Thyroid gland (tissue), 4 donors: ENCODE measurements around the gene CLASP1. TPM values are rescaled to one million over a fixed set of nuclear protein-coding genes. Genes with fewer than 3 reads are reported as not detected.

Experiments used
- DNase-seq, 2 donors: peaks; one replicate each; pipeline ENCODE4 v3.0.0-alpha.2; 2019
- H3K27ac ChIP-seq, 3 donors: fragments of 200-600 bp; sonication (generic); 1 replicate in 2 of 3; 2 replicates in 1 of 3; pipeline ENCODE4 v1.5.1; 2016 to 2019; ENCODE audit warnings: mild to moderate bottlenecking in 1 of 3, moderate library complexity in 1 of 3
- H3K27me3 ChIP-seq: fragments of 200-600 bp; sonication (generic); one replicate; pipeline ENCODE4 v1.5.1; 2019
- H3K36me3 ChIP-seq, 2 donors: fragments of 200-600 bp; sonication (generic); one replicate each; pipeline ENCODE4 v1.5.1; 2016 to 2019
- H3K4me1 ChIP-seq, 2 donors: fragments of 200-600 bp; sonication (generic); one replicate each; pipeline ENCODE4 v1.5.1; 2017 to 2019
- H3K4me3 ChIP-seq, 3 donors: fragments of 200-600 bp; sonication (generic); replicated peaks in 1 of 3; 1 replicate in 2 of 3; 2 replicates in 1 of 3; pipeline ENCODE4 v1.5.1; 2016; ENCODE audit warnings: mild to moderate bottlenecking in 1 of 3
- H3K9me3 ChIP-seq: fragments of 200-600 bp; sonication (generic); one replicate; pipeline ENCODE4 v1.5.1; 2017
- CTCF ChIP-seq, 6 experiments: fragments of 200-600 bp in 3 of 6; fragments of 450-650 bp in 3 of 6; sonication (generic) in 3 of 6; IDR thresholded peaks; one replicate each; pipeline ENCODE4 v1.5.1; 2016 to 2019; ENCODE audit warnings: antibody characterized with exemption in 6 of 6, mild to moderate bottlenecking in 2 of 6, inconsistent platforms in 1 of 6, moderate library complexity in 1 of 6
- POLR2A ChIP-seq, 2 donors: fragments of 450-650 bp; IDR thresholded peaks; one replicate each; pipeline ENCODE4 v1.6.1; 2017; ENCODE audit warnings: antibody characterized with exemption in 2 of 2, mild to moderate bottlenecking in 2 of 2, moderate library complexity in 1 of 2
- WGBS, 2 donors: methylation state at CpG; one replicate each; pipeline ENCODE4 v1.1.5; 2017; 5-methylcytosine and 5-hydroxymethylcytosine counted together
- intact Hi-C: fragments of 100-400 bp; cut with DNase I; formaldehyde crosslinking; loops from one replicate; pipeline ENCODE4 v1.15.1; 2023
- total RNA-seq, 4 donors: library from RNA; depleted of rRNA; stranded (reverse); fragments of >200 nt; gene quantifications; one replicate each; pipeline ENCODE4 v1.2.3, GENCODE V29; 2016

CLASP1 gene
- total RNA-seq, 4 donors from 2014 or later: 69.3 to 110 (median 98.3) TPM

GRCh38 chr2:121470917-121471316, 178.3 kb downstream of the CLASP1 start:
- Histone ChIP-seq H3K4me3 (no peak overlapping the region), H3K9me3 (no peaks in the 10 kb centered on the region), H3K27me3 (no peaks in the 10 kb centered on the region), H3K27ac (no peak overlapping the region), H3K36me3 (peaks cover 22 to 28% of the 10 kb centered on the region in 2 donors), H3K4me1 (no peaks in the 10 kb centered on the region)
- DNase-seq: no peak
- 94% methylated on average over 4 of the region's 4 CpGs for WGBS, 2 donors
- intact Hi-C loops: no loop called here
- TF ChIP-seq CTCF (IDR thresholded peaks at IDR 0.05) (no peak), POLR2A (IDR thresholded peaks at IDR 0.05) (no peak)

DNA sequence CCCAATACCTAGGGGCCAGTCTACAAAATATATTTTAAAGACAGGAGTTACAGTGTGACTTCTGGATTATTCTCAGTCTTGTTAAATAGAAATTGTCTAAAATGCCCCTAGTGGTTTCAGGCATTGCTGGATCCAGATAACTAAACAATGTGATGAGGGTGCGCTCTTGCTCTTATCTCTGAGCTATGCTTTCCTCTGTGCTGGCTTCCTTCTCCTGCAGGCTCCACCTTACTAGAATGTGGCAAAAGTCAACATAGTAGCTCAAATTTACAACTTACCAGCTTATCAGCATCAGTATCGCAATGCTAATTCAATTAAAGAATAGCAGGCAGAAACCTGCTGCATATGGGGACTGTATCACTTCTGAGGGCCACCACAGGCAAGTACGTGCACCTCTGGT, 179.9 kb downstream of the CLASP1 start:
- Histone ChIP-seq H3K36me3 (peaks cover 22 to 28% of the 10 kb centered on the region in 2 donors), H3K9me3 (no peaks in the 10 kb centered on the region), H3K4me3 (no peak overlapping the region), H3K27ac (no peak overlapping the region), H3K4me1 (no peaks in the 10 kb centered on the region), H3K27me3 (no peaks in the 10 kb centered on the region)
- intact Hi-C loops: no loop called here
- no peak for DNase-seq
- TF ChIP-seq CTCF (IDR thresholded peaks at IDR 0.05) (no peak), POLR2A (IDR thresholded peaks at IDR 0.05) (no peak)
- WGBS, 2 donors: 94 to 98% methylated on average over 3 of the region's 3 CpGs

DNA sequence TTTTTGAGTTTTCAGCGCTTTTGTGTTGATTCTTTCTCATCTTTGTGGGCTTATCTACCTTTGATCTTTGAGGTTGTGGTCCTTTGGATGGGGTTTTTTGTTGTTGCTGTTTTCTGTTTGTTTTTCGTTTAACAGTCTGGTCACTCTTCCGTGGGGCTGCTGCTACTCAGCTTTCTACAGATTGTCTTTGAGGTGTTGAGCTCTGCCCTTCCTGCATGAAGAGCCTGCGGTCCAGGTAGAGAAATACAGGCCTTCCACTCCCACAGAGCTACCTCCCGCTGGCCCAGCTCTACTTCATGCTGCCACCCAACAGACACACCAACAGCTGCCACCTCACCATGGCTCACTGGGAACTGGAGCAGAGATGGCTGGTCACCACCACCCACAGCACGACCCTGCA, 180.3 kb downstream of the CLASP1 start:
- WGBS, 2 donors: 92 to 95% methylated on average over 6 of the region's 6 CpGs
- intact Hi-C loops: no loop called here
- no peak overlapping the region for H3K4me3 ChIP-seq
- H3K27me3 ChIP-seq: no peaks in the 10 kb centered on the region
- peaks cover 22 to 28% of the 10 kb centered on the region in 2 donors for H3K36me3 ChIP-seq
- H3K9me3 ChIP-seq: no peaks in the 10 kb centered on the region
- no peak for DNase-seq
- H3K27ac ChIP-seq: no peak overlapping the region
- no peaks in the 10 kb centered on the region for H3K4me1 ChIP-seq
- TF ChIP-seq CTCF (IDR thresholded peaks at IDR 0.05) (no peak), POLR2A (IDR thresholded peaks at IDR 0.05) (no peak)

DNA sequence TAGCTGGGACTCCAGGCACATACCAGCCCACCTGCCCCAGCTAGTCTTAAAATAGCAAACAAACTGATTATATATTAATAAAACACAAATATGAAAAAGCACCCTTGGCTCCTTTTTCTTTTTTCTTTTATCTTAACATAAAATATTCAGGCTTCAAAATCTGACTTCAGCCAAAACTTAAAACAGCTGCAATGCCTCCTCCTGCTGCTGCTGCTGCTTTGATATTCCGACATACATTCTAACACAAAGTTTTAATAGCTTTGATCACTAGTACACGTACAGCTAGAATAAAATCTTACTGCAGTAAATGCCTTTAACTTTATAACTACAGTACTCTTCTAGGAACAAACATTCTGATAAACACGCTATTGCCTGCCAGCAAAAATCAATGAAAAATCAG, 190.0 kb downstream of the CLASP1 start:
- intact Hi-C loops: no loop called here
- Histone ChIP-seq H3K36me3 (peaks cover 9 to 14% of the 10 kb centered on the region in 2 donors), H3K9me3 (no peaks in the 10 kb centered on the region), H3K4me3 (no peak overlapping the region), H3K27me3 (no peaks in the 10 kb centered on the region), H3K4me1 (no peaks in the 10 kb centered on the region), H3K27ac (no peak overlapping the region)
- 91 to 94% methylated on average over 3 of the region's 3 CpGs for WGBS, 2 donors
- no peak for TF ChIP-seq POLR2A (IDR thresholded peaks at IDR 0.05)
- no peak for TF ChIP-seq CTCF (IDR thresholded peaks at IDR 0.05)
- DNase-seq: no peak

DNA sequence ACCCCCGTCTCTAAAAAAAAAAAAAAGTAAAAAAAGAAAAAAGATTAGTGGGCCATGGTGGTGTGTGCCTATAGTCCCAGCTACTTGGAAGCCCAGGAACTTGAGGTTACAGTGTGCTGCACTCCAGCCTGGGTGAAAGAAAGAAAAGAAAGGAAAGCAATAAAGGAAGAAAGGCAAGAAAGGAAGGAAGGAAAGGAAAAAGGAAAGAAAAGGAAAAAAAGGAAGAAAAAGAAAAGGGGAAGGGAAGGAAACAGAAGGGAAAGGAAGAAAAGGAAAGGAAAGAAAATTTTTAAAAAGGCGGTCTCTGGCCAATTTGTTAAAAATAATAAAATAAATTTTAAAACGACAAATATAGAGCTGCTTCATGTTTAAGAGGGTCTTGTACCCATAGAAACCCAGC, 192.9 kb downstream of the CLASP1 start:
- no peaks in the 10 kb centered on the region for H3K4me1 ChIP-seq
- H3K4me3 ChIP-seq: no peak overlapping the region
- no peak overlapping the region for H3K27ac ChIP-seq
- 88 to 96% methylated on average over 3 of the region's 3 CpGs for WGBS, 2 donors
- peaks cover 10 to 18% of the 10 kb centered on the region in 2 donors for H3K36me3 ChIP-seq
- no peak for DNase-seq
- no peaks in the 10 kb centered on the region for H3K9me3 ChIP-seq
- no peak for TF ChIP-seq POLR2A (IDR thresholded peaks at IDR 0.05)
- no peak for TF ChIP-seq CTCF (IDR thresholded peaks at IDR 0.05)
- intact Hi-C loops: no loop called here
- no peaks in the 10 kb centered on the region for H3K27me3 ChIP-seq
